Measurements from ENCODE around the gene ENPP5. TPM values are rescaled to one million over a fixed set of nuclear protein-coding genes. Genes with fewer than 3 reads are reported as not detected.

The ENPP5 gene
- total RNA-seq, 1 experiment from 2014 or later: not detected

GRCh38 chr6:46189726-46190125 is 18.9 kb upstream of the ENPP5 start:
- DNase-seq (ENCODE audit: low read depth, low spot score) (no peak), ATAC-seq (no peak)
- in situ Hi-C loops (cut with HindIII; ENCODE audit: low pct_unique_long_range_greater_than_20kb, low sequenced_read_pairs) (no loop called here), intact Hi-C loops (cut with micrococcal nuclease; ENCODE audit: unreplicated experiment) (no loop called here)
- ChIA-PET CTCF (no interaction called here), POLR2A (no interaction called here)
- H3K4me1 ChIP-seq (ENCODE audit: control insufficient read depth, insufficient read depth, low read length): no peaks in the 10 kb centered on the region
- H3K27me3 ChIP-seq (ENCODE audit: control insufficient read depth, insufficient read depth, low read length): peaks cover 3% of the 10 kb centered on the region; the same call in 1 of the 2 replicates
- no TSS peak for BruUV-seq (replicated peaks)
- TF ChIP-seq POLR2AphosphoS5 (IDR thresholded peaks at IDR 0.05; ENCODE audit: low read depth, low read length) (no peak), TCF7L2 (IDR thresholded peaks at IDR 0.05; ENCODE audit: low read depth, low read length) (no peak), CTCF (IDR thresholded peaks at IDR 0.05) (no peak), REST (IDR thresholded peaks at IDR 0.05; ENCODE audit: insufficient read depth in 1 of 2, low read depth in 2 of 2, low read length in 1 of 2) (no peak)
- H3K36me3 ChIP-seq (ENCODE audit: control insufficient read depth, insufficient read depth, low read length): no peaks in the 10 kb centered on the region
- H3K27ac ChIP-seq (ENCODE audit: low read length): no peak overlapping the region
- H3K9me3 ChIP-seq (ENCODE audit: control insufficient read depth, insufficient read depth, low read depth, low read length): no peaks in the 10 kb centered on the region
- no peak overlapping the region for H3K4me3 ChIP-seq (ENCODE audit: low read depth in 2 of 2, low read length in 2 of 2)

- BruUV-seq (replicated peaks): no TSS peak
- H3K36me3 ChIP-seq (ENCODE audit: control insufficient read depth, insufficient read depth, low read length): no peaks in the 10 kb centered on the region
- H3K9me3 ChIP-seq (ENCODE audit: control insufficient read depth, insufficient read depth, low read depth, low read length): no peaks in the 10 kb centered on the region
- DNase-seq (ENCODE audit: low read depth, low spot score) (no peak), ATAC-seq (no peak)
- H3K27ac ChIP-seq (ENCODE audit: low read length): no peak overlapping the region
- POLR2A ChIA-PET: no interaction called here
- in situ Hi-C loops (cut with HindIII; ENCODE audit: low pct_unique_long_range_greater_than_20kb, low sequenced_read_pairs) (no loop called here), intact Hi-C loops (cut with micrococcal nuclease; ENCODE audit: unreplicated experiment) (no loop called here)
- no peak for TF ChIP-seq POLR2AphosphoS5 (IDR thresholded peaks at IDR 0.05; ENCODE audit: low read depth, low read length)
- H3K4me1 ChIP-seq (ENCODE audit: control insufficient read depth, insufficient read depth, low read length): no peaks in the 10 kb centered on the region
- CTCF ChIA-PET: no interaction called here
- peaks cover 7% of the 10 kb centered on the region for H3K27me3 ChIP-seq (ENCODE audit: control insufficient read depth, insufficient read depth, low read length)
- no peak overlapping the region for H3K4me3 ChIP-seq (ENCODE audit: low read depth in 2 of 2, low read length in 2 of 2)
Measured at GRCh38 chr6:46186583-46186982, 15.8 kb upstream of the ENPP5 start.

GRCh38 chr6:46184114-46184513 is 13.3 kb upstream of the ENPP5 start:
- Histone ChIP-seq H3K27ac (ENCODE audit: low read length) (no peak overlapping the region), H3K36me3 (ENCODE audit: control insufficient read depth, insufficient read depth, low read length) (no peaks in the 10 kb centered on the region), H3K9me3 (ENCODE audit: control insufficient read depth, insufficient read depth, low read depth, low read length) (no peaks in the 10 kb centered on the region), H3K4me3 (ENCODE audit: low read depth in 2 of 2, low read length in 2 of 2) (no peak overlapping the region), H3K4me1 (ENCODE audit: control insufficient read depth, insufficient read depth, low read length) (no peaks in the 10 kb centered on the region), H3K27me3 (ENCODE audit: control insufficient read depth, insufficient read depth, low read length) (peaks cover 4% of the 10 kb centered on the region)
- intact Hi-C loops (cut with micrococcal nuclease; ENCODE audit: unreplicated experiment) (no loop called here), in situ Hi-C loops (cut with HindIII; ENCODE audit: low pct_unique_long_range_greater_than_20kb, low sequenced_read_pairs) (no loop called here)
- DNase-seq (ENCODE audit: low read depth, low spot score): no peak
- ChIA-PET POLR2A (no interaction called here), CTCF (no interaction called here)
- BruUV-seq (replicated peaks): no TSS peak
- ATAC-seq: no peak
- no peak for TF ChIP-seq REST (IDR thresholded peaks at IDR 0.05; ENCODE audit: insufficient read depth in 1 of 2, low read depth in 2 of 2, low read length in 1 of 2)
- TF ChIP-seq TCF7L2 (IDR thresholded peaks at IDR 0.05; ENCODE audit: low read depth, low read length): no peak
- TF ChIP-seq SIN3A (IDR thresholded peaks at IDR 0.05; ENCODE audit: borderline replicate concordance, insufficient read depth, low read depth, low read length): no peak
- no peak for TF ChIP-seq CTCF (IDR thresholded peaks at IDR 0.05)
- TF ChIP-seq POLR2AphosphoS5 (IDR thresholded peaks at IDR 0.05; ENCODE audit: low read depth, low read length): no peak
